Astrocyte of the hippocampus (primary cell): Measurements from ENCODE around the gene STMN3.
"Not testable (repeated sequence)": the region's sequence is repeated elsewhere in the genome, so short reads cannot be mapped to it uniquely, and the experiment has no call there.

Source experiments
- DNase-seq: peaks from one replicate; pipeline ENCODE4 v3.0.0; 2011; ENCODE audit warnings: low read depth, low spot score

STMN3 gene

GRCh38 chr20:63657937-63658748 is 4.9 kb upstream of the STMN3 start, which contains the start of gene RTEL1:
TSS of gene RTEL1 (plus strand) at chr20:63658312. CDS start at chr20:63659403, 1,091 bp downstream.
- DNase-seq: peak; percentile 97

DNA sequence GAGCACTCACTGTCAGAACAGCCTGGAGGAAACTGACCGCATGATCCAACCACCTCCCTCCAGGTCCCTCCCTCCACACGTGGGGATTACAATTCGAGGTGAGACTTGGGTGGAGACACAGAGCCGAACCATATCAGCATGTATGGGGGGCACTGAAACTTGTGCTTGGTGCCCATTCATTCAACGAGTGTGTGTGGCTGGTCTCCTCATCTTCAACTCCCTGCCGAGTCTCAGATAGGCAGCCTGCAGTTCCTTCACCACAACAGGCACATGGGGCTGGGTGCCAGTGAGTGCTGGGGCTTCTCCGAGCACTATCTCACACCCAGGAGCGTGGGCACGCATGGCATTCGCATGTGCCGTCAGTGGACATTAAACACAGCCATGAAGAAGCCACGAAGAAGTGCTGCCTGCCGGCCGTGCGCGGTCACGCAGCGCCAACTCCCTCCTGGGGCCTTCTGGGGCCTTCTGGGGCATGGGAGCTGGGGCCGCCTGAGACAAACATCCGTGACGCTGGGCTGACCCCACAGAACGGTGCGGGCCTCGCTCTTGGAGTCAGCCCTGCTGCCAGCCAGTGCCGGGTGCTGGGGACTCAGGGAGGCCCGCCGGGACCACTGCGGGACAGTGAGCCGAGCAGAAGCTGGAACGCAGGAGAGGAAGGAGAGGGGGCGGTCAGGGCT is 4.2 kb upstream of the STMN3 start:
- DNase-seq: no peak

GRCh38 chr20:63656451-63656850 is 3.2 kb upstream of the STMN3 start:
- no peak for DNase-seq

DNA sequence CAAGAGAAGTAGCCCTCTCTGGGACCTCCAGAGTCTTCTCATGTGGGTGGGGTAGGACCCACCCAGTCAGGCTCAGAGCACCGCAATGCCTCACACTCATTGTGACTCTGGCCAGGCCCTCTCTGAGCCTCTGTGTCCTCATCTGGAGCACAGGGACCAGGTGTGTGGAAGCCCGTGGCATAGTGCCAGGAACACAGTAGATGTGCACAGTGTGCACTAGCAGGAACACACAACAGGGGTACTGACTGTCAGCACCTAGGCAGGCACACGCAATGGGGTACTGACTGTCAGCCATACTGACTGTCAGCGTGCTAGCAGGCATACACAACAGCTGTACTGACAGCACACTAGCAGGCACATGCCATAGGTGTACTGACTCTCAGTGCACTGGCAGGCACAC is 2.0 kb upstream of the STMN3 start:
- no peak for DNase-seq

DNA sequence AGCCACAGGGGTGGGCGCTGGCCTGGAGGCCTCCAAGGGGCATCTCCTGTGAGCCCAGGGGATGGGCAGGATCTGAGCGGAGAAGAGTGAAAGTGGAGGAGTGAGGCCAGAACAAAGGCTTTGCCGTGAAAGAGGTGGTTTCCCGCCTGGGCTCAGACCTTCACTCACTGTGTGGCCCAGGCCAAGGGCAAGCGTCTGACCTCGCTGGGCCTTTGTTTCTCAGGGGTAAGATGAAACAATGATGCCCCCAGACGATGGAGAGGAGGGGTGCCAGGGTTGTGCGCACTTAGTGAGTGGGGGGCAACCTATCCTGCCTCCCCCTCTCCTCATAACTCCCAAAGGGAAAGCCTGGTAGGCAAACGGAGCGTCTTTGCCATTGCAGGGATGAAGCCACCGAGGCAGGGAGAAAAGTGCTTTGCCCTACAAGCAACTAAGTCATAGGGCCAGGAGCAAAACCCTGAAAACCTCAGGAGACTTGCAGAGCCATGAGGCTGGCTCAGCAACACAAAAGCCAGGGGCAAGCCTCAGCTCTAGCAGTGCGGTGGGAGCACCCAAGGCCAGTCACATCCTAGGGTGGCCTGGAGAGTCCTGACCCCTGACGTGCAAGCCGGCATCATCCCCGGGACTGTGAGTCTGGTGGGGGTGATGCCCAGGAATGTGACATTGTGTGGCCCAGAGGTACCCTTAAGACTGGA is 897 bp upstream of the STMN3 start:
- no peak for DNase-seq

- peak; percentile 55 for DNase-seq
Measured at GRCh38 chr20:63652192-63652980, 838 bp downstream of the STMN3 start.

DNA sequence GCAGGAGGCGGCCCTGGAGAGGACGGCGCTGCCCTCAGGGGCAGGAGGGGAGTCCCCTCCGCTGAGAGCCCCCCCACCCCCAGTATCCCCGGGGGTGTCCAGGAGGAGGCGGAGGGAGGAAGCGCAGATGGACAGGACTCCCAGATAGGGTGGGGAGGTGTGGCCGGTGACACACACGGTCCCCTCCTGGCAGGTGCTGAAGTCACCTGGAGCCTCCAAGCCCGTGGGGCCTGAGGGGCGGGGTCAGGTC is 1.4 kb downstream of the STMN3 start:
- peak; percentile 26 for DNase-seq

DNA sequence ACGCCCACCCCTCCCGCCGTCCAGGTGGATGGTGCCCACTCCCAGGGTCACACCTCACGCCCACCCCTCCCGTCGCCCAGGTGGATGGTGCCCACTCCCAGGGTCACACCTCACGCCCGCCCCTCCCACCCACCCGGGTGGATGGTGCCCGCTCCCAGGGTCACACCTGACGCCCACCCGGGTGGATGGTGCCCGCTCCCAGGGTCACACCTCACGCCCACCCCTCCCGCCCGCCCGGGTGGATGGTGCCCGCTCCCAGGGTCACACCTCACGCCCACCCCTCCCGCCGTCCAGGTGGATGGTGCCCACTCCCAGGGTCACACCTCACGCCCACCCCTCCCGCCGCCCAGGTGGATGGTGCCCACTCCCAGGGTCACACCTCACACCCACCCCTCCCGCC is 2.7 kb downstream of the STMN3 start:
- DNase-seq: not testable (repeated sequence)

DNA sequence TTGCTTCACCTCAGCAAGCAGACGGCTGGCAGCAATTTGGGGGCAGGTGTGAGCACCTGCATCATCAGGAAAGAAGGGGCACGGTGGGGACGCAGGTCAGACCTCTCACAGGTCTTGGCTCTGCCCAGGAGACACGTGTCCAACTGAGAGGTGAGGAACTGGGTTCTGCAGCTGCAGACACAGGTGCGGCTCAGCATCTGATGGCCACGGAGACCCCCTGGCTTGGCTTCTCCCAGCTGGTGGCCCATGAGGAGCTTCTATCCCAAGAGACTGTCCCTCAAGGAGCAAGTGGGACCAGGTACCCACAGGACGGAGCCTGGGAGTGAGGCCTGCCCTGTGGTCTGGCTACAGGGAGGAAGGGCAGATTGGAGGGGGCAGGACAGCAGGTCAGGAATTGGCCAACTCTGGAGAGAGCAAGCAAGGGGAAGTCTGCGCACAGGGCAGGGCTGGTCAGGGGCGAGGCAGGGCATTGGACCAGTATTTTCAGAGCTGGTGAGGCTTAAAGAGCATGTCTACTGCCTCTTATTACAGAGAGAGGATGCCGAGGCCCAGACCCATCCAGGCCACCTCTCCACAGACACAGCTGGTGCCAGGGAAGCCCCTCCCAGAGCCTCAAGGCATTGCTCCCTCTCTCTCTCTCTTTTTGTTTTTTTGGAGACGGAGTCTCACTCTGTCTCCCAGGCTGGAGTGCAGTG is 4.2 kb downstream of the STMN3 start:
- no peak for DNase-seq

DNA sequence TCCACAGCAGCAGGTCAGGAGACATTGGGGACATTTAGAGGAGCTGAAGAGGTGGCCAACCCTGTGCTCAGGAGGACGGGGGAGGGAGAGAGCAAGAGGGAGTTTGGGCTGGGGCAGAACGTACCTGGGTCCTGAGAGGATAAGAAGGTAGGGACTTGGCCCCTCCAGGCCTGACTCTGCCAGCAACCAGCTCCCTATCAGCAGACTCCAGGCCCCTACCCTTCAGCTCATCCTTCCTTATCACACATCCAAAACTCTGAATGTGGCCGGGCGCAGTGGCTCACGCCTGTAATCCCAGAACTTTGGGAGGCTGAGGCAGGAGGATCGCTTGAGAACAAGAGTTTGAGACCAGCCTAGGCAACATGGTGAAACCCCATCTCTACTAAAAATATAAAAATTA is 5.0 kb downstream of the STMN3 start:
- DNase-seq: no peak

- DNase-seq: no peak
Measured at GRCh38 chr20:63645218-63645617, 8.0 kb downstream of the STMN3 start.

GRCh38 chr20:63643946-63644345 is 9.3 kb downstream of the STMN3 start:
- no peak for DNase-seq

DNA sequence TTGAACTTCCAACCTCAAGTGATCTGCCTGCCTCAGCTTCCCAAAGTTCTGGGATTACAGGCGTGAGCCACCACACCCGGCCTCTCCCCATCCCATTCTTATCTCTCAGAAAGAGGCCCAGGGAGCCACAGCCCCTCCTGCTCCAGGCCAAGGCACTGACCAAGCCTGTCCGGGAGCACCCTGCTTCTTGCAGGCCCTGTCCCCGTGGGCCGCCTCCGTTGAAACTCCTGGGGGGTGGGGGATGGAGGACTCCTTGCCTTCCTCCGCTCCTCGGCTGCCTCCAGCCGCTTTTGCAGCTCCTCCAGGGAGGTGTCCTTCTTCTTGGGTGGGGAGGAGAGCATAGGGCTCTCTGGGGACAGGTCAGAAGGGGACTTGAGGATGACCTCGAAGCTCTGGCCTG is 9.7 kb downstream of the STMN3 start:
- no peak for DNase-seq

GRCh38 chr20:63642527-63643247 is 10.5 kb downstream of the STMN3 start:
- DNase-seq: no peak

- DNase-seq: peak; percentile 91
Measured at GRCh38 chr20:63641792-63642523, 11.3 kb downstream of the STMN3 start.

DNA sequence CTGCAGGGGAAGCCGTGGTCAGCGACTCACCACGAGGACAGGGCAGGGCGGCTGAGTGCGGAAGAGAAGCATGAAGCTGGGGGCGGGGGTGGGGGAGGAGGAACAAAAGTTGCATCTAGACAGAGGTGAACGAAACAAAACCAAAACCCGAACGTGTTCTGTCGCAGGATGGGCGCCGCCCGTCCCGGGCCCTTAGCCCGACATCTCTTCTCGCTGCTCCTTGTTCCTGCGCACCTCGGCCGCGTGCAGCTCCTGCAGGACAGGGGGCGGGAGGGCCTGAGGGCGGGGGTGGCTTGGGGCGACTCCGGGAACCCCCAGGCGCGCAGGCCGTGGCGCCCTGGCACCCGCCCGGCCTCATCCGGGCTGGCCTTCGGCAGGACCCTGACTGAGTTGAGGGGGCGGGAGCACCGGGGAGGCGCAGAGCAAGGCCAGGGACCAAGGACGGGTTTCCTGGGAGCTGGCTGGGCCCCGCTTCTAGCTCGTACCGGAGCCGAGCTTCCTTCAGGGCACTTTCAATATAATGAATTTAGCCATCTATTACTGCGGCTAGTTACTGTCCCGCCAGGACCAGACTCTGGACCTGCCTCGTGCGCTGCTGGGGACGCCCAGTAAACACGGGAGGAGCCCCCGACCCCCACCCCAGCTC is 12.0 kb downstream of the STMN3 start:
- no peak for DNase-seq

- not testable (repeated sequence) for DNase-seq
Measured at GRCh38 chr20:63640686-63641085, 12.5 kb downstream of the STMN3 start.

DNA sequence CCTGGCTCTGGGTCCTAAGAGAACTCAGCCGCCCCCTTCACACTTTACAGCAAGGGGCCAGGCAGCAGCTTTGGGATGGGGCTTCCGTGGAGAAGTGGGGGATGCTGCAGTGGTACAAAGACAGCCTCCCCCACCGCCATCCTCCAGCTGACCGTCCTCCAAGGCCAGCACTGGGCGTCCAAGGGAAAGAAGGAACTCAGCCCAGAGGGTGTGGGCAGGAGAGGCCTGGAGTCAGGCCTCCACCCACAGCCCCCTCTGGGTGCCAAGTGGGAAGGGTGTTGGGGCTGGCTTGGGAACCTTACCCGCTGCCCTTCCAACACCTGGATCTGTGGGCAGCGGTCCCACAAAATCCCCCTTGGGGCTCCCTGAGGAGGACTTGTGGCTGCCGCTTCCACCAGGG is 13.1 kb downstream of the STMN3 start:
- DNase-seq: no peak
